GM12892 (cell line): ENCODE results near the gene SPTLC2.

Source experiments
- POLR2A ChIP-seq: IDR thresholded peaks from 2 replicates; pipeline ENCODE4 v1.6.1; 2011; ENCODE audit warnings: low read depth, low read length, control low read depth
- TAF1 ChIP-seq: IDR thresholded peaks from 2 replicates; pipeline ENCODE4 v1.6.1; 2011; ENCODE audit warnings: low read depth, mild to moderate bottlenecking, control low read depth, low read length, borderline replicate concordance

DNA sequence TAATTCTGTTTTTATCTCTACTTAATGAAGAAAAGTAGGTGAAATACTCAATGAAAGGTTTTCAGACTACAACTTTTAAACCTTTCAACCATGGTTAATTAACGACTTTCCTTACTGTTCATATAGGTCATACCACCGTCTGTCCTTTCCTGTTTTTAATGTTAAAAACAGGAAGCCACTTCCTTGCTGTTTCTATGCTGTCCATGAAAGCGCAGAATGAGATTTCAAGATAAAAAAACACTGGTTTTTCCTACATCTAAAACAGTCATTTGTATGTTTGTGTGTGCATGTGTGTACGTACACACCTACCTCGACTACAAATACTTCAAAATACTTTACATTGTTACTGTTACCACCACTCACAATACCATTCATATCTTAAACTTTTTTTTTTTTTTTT is 27.3 kb downstream of the SPTLC2 start:
- TF ChIP-seq POLR2A (no peak), TAF1 (no peak)
